ENCODE measurements around the gene ERGIC2. TPM values are rescaled to one million over a fixed set of nuclear protein-coding genes. Genes with fewer than 3 reads are reported as not detected.
"Not testable (repeated sequence)": the region's sequence is repeated elsewhere in the genome, so short reads cannot be mapped to it uniquely, and the experiment has no call there.

ERGIC2 gene
- total and polyA plus RNA-seq, 9 of the 15 experiments (the other 6 are each of a cell fraction or from before 2014, with no cell fraction given): 24.1 to 180 (median 75.7) TPM

DNA sequence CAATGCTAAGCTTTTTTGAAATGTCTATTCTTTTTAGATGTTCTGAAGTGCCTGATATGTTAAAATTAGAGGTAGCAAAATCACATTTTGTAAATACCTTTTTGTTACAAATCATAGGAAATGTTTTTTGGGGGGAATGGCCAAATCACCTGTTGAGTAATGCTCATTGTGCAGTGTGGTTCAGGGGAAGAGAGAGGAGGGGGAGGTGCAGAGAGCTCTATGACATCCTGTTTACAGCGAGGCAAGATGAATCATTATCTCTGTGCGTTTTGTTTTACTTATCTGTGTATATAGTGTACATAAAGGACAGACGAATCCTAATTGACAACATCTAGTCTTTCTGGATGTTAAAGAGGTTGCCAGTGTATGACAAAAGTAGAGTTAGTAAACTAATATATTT lies 9.4 kb upstream of the ERGIC2 start:
- peak in 1 of 4 experiments; percentile 8 for DNase-seq (ENCODE audit: extremely low read depth in 1 of 4, low spot score in 3 of 4)
- ChIA-PET POLR2A (interaction anchor here (0.6 kb wide), 1 partner anchor 1666 kb away, joined by 3 read pairs; no protein-coding TSS in a partner anchor), CTCF (ENCODE audit: low intra/inter-chr PET ratio) (interaction anchor here (0.7 kb wide), 1 partner anchor 317 kb away, joined by 3 read pairs; no protein-coding TSS in a partner anchor)
- H3K36me3 ChIP-seq (ENCODE audit: control insufficient read depth, insufficient read depth, low read length); H2AFZ ChIP-seq (ENCODE audit: low read depth, low read length); FAIRE-seq; H3K4me1 ChIP-seq (replicated peaks in 1 of 2; ENCODE audit: control insufficient read depth in 2 of 2, insufficient read depth in 2 of 2, low read length in 2 of 2); BruUV-seq (replicated peaks); H4K20me1 ChIP-seq (replicated peaks; ENCODE audit: control insufficient read depth, insufficient read depth, low read length); H3K9ac ChIP-seq (ENCODE audit: insufficient read depth in 1 of 2, low read depth in 2 of 2, low read length in 2 of 2); intact Hi-C loops (cut with micrococcal nuclease); ATAC-seq; H3K4me2 ChIP-seq (ENCODE audit: insufficient read depth, low read length); H3K27me3 ChIP-seq (ENCODE audit: control insufficient read depth in 2 of 2, insufficient read depth in 2 of 2, low read length in 2 of 2); H3K79me2 ChIP-seq (ENCODE audit: control insufficient read depth, insufficient read depth, low read length); H3K9me3 ChIP-seq (replicated peaks; ENCODE audit: control insufficient read depth, insufficient read depth, low read depth, low read length); H3K9me1 ChIP-seq (ENCODE audit: control insufficient read depth, insufficient read depth, low read length); H3K27ac ChIP-seq (ENCODE audit: extremely low read depth, low read depth, low read length); H3K4me3 ChIP-seq; in situ Hi-C loops (cut with MboI); TF ChIP-seq JUN (CRISPR knock-in tag; IDR thresholded peaks at IDR 0.05; ENCODE audit: borderline replicate concordance); JUND (tag; IDR thresholded peaks at IDR 0.05; ENCODE audit: borderline replicate concordance, low read depth, low read length); CEBPG (CRISPR knock-in tag; IDR thresholded peaks at IDR 0.05): not testable (repeated sequence)
- TF ChIP-seq FOSL1 (tag; conservative IDR thresholded peaks at IDR 0.05) (peak; percentile 74), JUN (IDR thresholded peaks at IDR 0.05; ENCODE audit: borderline replicate concordance, low read depth, low read length) (0 out of 2 replicates have a peak, but pooled peaks have one; percentile 21), JUND (IDR thresholded peaks at IDR 0.05; ENCODE audit: borderline replicate concordance, low read depth, low read length) (peak; percentile 28; the same call in 1 of the 2 replicates), CEBPG (tag; conservative IDR thresholded peaks at IDR 0.05 in 1 of 2, IDR thresholded peaks at IDR 0.05 in 1 of 2) (peak in 1 of 2 experiments; percentile 25; a peak in 1 of 4 replicates)
- 0% methylated on average over 3 of the region's 3 CpGs for WGBS (ENCODE audit: insufficient coverage, low coverage, missing lambda C conversion rate)
